ENCODE measurements around the gene PLXNB2.
"Not testable (repeated sequence)": the region's sequence is repeated elsewhere in the genome, so short reads cannot be mapped to it uniquely, and the experiment has no call there.

PLXNB2 gene, protein sequence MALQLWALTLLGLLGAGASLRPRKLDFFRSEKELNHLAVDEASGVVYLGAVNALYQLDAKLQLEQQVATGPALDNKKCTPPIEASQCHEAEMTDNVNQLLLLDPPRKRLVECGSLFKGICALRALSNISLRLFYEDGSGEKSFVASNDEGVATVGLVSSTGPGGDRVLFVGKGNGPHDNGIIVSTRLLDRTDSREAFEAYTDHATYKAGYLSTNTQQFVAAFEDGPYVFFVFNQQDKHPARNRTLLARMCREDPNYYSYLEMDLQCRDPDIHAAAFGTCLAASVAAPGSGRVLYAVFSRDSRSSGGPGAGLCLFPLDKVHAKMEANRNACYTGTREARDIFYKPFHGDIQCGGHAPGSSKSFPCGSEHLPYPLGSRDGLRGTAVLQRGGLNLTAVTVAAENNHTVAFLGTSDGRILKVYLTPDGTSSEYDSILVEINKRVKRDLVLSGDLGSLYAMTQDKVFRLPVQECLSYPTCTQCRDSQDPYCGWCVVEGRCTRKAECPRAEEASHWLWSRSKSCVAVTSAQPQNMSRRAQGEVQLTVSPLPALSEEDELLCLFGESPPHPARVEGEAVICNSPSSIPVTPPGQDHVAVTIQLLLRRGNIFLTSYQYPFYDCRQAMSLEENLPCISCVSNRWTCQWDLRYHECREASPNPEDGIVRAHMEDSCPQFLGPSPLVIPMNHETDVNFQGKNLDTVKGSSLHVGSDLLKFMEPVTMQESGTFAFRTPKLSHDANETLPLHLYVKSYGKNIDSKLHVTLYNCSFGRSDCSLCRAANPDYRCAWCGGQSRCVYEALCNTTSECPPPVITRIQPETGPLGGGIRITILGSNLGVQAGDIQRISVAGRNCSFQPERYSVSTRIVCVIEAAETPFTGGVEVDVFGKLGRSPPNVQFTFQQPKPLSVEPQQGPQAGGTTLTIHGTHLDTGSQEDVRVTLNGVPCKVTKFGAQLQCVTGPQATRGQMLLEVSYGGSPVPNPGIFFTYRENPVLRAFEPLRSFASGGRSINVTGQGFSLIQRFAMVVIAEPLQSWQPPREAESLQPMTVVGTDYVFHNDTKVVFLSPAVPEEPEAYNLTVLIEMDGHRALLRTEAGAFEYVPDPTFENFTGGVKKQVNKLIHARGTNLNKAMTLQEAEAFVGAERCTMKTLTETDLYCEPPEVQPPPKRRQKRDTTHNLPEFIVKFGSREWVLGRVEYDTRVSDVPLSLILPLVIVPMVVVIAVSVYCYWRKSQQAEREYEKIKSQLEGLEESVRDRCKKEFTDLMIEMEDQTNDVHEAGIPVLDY (N-terminal part only)

DNA sequence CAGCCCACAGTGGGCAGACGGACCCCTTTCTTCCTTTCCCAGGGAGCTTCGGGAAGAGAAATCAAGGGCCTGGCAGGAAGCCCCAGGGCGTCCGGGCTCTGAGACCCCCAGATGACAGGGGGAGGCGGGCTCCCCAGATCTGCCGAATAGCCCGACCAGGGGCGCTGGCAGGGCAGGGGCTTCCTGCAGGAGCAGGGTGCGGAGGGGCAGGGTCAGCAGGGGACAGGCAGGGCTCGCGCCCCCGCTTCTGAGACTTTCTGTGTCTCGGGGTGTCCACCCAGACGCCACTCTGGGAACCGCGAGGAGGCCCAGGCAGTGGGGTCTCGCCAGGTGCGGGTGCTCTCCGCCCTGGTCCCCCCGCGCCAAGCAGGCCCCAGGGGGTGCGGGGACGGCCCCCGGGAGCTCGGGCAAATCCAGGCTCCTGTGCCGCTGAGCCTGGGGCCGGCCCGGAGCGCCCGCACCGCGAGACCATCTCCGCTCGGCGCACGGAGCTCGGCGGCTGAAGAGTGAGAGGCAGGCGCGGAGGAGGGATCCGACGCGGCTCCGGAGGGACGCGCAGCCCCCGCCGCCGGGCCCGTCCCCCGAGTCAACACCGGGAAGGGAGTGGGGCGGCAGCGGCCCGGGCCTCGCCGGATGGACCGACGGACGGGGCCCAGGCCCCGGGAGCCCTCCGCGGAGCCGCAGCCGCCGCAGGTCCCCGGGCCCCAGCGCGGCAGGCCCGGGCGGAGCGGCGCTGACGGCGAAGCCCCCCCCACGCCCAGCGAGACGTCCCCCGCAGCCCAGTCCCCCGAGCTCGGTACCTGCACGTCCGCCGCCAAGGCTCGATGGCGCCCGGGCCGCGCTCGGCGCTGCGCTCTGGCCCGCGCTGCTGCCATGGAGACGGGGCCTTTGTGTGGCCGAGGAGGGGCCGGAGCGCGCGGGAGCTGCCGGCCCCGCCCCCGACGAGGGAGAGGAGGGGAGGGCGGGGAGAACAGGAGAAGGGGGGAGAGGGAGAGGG, at the start of gene PLXNB2:
Gene PLXNB2 (minus strand): TSS at position 894 of the 997 bp plus-strand sequence. CDS start 17,062 bp downstream, outside the sequence.
- DNase-seq (ENCODE audit: low read depth in 3 of 3): no peak

DNA sequence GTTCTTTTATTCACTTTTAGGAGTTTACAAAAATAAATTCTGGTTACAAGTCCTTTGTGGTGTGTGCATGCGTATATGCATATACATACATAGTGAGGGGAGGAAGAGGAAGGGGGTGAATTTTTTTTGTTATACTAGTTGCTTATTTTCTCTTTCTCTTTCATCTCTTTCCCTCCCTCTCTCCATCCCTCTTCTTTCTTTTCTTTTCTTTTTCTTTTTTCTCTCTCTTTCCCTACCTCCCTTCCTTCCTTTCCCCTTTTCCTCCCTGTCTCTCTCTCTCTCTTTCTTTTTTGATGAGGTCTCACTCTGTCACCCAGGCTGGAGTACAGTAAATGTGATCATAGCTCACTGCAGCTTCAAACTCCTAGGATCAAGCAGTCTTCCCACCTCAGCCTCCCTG, 49.8 kb upstream of the PLXNB2 start:
- DNase-seq (ENCODE audit: low read depth in 3 of 3): no peak

DNA sequence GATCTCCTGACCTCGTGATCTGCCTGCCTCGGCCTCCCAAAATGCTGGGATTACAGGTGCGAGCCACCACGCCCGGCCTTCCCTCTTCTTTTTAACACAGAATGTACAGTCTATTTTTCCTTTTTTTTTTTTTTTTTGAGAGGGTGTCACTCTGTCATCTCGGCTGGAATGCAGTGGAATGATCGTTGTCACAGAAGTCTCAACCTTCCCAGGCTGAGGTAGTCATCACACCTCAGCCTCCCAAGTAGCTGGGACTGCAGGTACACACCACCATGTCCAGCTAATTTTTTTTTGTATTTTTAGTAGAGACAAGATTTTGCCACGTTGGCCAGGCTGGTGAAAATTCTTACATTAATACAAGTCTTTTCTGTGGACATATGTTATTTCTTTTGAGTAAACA, 48.7 kb upstream of the PLXNB2 start:
- no peak for DNase-seq (ENCODE audit: low read depth in 3 of 3)

DNA sequence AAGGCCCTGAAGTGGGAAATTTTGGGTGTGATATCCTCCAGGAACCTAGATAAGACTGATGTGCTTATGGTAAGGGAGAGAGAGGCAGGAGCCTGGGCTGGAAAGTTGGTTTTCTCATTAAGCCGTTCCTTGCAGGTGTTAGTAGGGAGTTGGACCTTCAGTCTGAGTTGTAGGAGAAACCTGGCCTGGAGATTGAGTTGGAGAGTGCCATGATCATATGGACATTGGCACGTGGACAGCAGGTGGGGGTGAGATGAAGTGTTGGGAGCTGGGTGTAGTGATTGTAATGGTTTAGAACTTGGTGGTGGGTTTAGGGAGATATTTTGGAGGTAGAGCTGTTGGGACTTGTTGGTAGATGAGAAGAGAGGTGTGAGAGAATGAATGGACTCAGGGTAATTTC, 40.6 kb upstream of the PLXNB2 start:
- DNase-seq (ENCODE audit: low read depth in 3 of 3): no peak

DNA sequence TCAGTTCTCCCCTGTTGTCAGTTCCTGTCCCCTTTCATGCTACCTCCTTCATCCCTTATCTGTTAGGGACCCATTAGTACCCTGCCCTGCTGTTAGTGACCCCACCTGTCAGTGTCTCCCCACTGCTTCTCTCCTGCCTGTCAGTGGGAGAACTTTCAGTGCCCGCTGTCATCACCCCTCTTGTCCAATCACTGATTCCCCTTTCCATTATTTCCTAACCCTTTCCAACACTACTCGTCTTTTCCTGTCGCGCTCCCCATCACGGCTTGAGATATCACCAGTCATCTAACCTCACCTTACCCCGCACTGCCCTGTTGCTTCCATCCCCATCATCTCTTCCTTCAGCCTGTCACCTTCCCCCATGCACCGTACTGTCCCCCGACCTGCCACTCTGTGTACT, 39.7 kb upstream of the PLXNB2 start:
- DNase-seq (ENCODE audit: low read depth in 3 of 3): no peak

DNA sequence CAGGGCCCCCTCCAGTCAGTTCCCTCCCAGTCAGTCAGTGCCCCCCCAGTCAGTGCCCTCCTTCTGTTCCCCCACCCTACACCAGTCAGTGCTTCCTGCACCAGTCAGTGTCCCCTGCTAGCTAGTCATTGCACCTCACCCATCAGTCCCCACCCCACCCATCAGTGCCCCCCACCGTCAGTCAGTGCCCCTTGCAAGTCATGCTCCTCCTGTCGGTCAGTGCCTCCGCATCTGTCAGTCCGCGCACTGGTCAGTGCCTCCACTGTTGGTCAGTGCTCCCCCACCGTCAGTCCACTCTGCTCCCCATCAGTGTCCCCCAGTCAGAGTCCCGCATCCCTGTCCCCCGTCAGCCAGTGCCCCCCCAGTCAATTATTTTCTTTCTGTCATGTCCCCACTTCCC, 39.0 kb upstream of the PLXNB2 start:
- DNase-seq (ENCODE audit: low read depth in 3 of 3): no peak

DNA sequence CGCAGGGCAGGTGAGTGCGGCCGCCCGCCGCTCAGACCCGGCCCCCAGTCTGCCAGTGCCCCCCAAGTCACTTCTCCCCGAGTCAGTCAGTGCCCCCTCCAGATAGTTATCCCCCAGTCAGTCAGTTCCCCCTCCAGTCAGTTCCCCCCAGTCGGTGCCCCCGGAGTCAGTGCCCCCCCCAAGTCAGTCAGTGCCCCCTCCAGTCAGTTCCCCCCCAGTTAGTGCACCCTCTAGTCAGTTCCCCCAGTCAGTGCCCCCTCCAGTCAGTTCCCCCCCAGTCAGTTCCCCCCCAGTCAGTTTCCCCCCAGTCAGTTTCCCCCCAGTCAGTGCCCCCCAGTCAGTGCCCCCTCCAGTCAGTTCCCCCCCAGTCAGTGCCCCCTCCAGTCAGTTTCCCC, 36.1 kb upstream of the PLXNB2 start:
- DNase-seq (ENCODE audit: low read depth in 3 of 3): no peak

DNA sequence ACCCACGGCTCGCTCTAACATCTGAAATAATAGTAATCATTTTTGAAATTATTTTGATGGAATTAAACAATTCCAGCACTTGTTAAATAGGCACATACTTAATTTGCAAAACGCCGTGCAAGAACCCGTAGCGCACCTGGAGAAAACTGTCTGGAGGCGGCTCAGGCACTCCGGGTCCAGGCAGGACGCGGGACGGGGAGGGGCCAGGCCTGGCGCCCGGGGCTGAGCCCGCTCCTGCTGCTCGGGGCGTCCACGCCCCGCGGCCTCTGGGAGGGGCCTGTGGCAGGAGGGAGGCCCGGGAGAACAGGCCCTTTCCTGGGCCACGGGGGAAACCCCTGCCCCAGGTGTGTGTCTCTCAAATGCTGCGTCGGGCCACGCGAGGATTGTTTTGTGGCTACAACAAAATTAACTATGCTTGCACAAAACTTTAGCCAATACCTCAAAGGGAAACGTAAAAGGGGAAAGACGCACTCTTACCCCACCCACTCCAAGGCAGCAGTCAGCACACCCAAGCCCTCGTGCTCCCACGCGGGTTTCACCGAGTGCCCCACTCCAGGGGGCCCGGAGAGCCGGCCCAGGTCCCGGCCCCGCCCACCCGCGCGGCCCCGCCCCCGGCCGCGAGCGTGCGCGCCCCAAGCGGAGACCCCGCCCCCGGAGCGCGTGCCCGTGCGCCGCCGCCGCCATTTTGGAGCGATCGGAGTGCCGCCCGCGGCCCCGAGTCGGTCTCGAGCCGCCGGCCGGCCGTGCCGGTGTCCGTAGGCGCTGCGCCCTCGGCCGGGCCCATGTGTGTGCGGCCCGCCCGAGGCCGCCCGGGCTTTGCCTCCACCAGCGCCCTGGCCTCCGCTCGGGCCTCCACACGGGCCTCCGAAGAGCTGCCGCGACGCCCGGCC, 35.5 kb upstream of the PLXNB2 start, which contains the start of gene PPP6R2:
Gene PPP6R2 (plus strand): TSS at position 677 of the 890 bp plus-strand sequence. CDS start 50,582 bp downstream, outside the sequence.
- peak; percentile 84 to 95 (median 87) for DNase-seq (ENCODE audit: low read depth in 3 of 3)

DNA sequence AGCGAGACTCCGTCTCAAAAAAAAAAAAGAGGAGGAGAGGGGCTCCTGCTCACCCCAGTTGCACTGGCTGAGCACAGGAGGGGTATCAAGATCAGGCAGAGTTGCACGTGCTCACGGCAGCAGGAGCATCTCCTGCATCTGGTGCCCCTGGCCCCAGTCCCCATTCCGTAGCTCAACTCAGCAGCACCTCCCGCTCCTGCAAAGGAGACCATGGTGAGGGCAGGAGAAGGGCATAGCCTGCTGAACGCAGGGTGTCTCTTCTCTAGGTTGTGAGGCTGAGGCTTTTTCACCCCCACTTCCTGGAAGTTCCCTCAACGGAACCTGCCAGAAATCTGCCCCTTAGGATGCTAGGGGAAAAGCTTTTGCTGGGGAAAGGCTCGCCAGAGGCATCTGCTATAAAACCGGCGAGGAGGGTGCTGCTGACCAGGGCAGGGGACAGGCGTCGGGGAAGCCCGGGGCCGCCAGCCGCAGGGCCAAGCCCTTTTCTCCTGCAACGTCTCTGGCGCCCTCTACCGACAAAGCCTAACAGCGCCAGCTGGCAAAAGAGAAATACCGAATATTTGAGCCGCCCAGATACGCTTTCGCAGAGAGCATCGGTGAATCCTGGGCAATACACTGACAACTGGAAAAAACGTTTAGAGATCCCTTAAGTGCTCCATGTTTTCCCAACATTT, 34.7 kb upstream of the PLXNB2 start:
- DNase-seq (ENCODE audit: low read depth in 3 of 3): peak; percentile 75 to 80 (median 78)

DNA sequence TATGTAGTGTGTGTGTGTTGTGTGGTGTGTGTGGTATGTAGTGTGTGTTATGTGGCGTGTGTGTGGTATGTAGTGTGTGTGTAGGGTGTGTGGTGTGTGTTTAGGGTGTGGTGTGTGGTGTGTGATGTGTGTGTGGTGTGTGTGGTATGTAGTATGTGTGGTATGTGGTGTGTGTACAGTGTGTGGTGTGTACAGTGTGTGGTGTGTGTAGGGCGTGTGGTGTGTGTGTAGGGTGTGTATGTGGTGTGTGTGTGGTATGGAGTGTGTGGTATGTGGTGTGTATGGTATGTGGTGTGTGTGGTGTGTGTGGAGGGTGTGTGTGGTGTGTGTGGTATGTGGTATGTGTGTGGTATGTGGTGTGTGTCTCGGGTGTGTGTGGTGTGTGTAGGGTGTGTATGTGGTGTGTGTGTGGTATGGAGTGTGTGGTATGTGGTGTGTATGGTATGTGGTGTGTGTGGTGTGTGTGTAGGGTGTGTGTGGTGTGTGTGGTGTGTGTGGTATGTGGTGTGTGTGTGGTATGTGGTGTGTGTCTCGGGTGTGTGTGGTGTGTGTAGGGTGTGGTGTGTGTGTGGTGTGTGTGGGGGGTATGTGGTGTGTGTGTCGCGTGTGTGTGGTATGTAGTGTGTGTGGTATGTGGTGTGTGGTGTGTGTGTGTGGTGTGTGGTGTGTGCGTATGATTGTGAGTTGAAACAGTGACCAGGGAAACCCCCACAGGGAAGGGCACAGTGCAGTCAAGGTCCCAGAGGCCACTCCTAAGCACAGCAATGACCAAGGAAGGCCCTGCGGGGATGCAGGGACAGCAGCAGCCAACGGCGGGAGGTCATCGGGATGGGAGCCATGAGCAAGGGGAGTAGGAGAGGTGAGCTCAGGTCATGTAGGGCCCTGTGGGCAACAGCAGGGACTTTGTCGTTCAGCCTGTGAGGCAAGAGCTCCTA, 32.8 kb upstream of the PLXNB2 start:
- no peak for DNase-seq (ENCODE audit: low read depth in 3 of 3)

DNA sequence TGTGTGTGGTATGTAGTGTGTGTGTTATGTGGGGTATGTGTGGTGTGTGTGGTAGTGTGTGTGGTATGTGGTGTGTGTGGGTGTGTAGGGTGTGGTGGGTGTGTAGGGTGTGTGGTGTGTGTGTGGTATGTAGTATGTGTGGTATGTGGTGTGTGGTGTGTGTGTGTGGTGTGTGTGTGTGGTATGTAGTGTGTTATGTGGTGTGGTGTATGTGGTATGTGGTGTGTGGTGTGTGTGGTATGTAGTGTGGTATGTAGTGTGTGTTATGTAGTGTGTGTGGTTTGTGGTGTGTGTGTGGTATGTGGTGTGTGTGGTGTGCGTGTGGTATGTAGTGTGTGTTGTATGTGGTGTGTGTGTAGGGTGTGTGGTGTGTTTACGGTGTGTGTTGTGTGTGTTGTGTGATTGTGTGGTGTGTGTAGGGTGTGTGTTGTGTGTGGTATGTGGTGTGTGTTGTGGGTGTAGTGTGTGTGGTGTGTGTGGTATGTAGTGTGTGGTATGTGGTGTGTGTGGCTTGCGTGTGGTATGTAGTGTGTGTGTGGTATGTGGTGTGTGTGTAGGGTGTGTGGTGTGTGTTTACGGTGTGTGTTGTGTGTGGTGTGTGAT, 31.5 kb upstream of the PLXNB2 start:
- DNase-seq (ENCODE audit: low read depth in 3 of 3): no peak

DNA sequence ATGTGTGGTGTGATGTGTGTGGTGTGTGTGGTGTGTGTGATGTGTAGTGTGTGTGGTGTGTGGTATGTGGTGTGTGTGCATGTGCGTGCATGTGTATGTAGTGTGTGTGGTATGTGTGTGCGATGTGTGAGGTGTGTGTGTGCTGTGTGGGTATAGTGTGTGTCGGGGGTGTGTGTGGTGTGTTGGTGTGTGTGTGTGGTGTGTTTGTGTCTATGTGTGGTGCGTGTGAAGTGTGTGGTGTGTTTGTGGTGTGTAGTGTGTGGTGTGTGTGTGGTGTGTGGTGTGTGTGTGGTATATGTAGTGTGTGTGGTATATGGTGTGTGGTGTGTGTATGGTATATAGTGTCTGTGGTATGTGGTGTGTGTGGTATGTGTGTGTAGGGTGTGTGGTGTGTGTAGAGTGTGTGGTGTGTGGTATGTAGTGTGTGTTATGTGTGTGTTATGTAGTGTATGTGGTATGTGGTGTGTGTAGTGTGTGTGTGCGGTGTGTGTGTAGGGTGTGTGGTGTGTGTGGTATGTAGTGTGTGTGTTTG, 30.7 kb upstream of the PLXNB2 start:
- DNase-seq (ENCODE audit: low read depth in 3 of 3): no peak

DNA sequence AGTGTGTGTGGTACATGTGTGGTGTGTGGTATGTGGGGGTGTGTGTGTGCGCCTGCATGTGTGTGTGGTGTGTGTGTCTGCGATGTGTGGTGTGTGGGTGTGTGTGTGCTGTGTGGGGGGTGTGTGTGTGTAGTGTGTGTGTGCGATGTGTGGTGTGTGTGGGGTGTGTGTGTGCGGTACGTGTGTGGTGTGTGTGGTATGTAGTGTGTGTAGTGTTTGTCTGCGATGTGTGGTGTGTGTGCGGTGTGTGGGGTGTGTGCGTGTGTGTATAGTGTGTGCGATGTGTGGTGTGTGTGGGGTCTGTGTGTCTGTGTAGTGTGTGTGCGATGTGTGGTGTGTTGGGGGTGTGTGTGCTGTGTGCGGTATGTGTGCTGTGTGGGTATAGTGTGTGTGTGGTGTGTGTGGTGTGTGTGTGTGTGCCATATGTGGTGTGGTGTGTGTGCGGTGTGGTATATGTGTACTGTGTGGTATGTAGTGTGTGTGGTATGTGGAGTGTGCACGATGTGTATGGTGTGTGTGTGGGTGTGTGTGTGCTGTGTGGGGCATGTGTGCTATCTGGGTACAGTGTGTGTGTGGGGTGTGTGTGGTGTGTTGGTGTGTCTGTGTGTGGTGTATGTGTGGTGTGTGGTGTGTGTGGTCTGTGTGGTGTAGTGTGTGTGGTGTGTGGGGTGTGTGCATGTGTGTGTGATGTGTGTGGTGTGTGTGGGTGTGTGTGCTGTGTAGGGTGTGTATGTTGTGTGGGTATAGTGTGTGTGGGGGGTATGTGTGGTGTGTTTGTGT, 30.0 kb upstream of the PLXNB2 start:
- no peak for DNase-seq (ENCODE audit: low read depth in 3 of 3)

DNA sequence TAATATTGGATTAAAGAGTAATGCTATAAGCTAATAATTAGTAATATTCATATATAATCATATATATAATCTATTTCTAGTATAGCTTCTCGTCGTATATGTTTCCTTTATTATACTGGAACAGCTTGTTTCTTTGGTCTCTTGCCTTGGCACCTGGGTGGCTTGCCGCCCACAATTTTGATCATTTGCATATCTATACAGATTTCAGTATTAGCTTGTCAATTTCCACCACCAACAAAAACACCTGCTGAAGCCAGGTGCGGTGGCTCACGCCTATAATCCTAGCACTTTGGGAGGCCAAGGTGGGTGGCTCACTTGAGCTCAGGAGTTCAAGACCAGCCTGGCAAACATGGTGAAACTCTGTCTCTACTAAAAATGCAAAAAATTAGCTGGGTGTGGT, 27.0 kb upstream of the PLXNB2 start:
- not testable (repeated sequence) for DNase-seq (ENCODE audit: low read depth in 3 of 3)

DNA sequence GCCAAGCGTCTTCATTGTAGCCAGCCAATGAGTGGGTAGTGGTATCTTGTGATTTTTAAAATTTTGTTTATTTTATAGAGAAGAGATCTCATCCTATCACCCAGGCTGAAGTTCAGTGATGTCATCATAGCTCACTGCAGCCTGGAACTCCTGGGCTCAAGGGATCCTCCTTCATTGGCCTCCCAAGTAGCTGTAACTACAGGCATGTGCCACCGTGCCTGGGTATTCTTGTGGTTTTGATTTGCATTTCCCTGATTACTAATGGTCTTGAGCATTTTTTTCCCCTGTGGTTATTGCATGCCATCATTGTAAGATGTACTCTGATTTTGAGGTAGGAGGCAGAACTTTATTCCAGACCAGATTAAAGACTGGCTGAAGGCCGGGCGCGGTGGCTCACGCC, 21.8 kb upstream of the PLXNB2 start:
- no peak for DNase-seq (ENCODE audit: low read depth in 3 of 3)

DNA sequence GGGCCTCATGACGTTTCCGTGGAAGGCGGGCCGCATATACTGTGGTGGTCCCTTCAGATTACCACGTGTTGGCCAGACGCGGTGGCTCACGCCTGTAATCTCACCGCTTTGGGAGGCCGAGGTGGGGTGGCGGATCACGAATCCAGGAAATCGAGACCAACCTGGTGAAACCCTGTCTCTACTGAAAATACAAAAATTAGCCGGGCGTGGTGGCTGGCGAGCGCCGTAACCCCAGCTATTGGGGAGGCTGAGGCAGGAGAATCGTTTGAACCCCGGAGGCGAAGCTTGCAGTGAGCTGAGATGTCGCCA, 20.2 kb upstream of the PLXNB2 start:
- DNase-seq (ENCODE audit: low read depth in 3 of 3): no peak
